Stimulated activated naive CD4-positive, alpha-beta T cell (primary cell): ENCODE data around the gene CPA1.
"Not testable (repeated sequence)": the region's sequence is repeated elsewhere in the genome, so short reads cannot be mapped to it uniquely, and the experiment has no call there.

Experiments used
- DNase-seq, 6 experiments: peaks; one replicate each; lab custom pipeline; 2025; lab: John Stamatoyannopoulos, UW

CPA1 gene

DNA sequence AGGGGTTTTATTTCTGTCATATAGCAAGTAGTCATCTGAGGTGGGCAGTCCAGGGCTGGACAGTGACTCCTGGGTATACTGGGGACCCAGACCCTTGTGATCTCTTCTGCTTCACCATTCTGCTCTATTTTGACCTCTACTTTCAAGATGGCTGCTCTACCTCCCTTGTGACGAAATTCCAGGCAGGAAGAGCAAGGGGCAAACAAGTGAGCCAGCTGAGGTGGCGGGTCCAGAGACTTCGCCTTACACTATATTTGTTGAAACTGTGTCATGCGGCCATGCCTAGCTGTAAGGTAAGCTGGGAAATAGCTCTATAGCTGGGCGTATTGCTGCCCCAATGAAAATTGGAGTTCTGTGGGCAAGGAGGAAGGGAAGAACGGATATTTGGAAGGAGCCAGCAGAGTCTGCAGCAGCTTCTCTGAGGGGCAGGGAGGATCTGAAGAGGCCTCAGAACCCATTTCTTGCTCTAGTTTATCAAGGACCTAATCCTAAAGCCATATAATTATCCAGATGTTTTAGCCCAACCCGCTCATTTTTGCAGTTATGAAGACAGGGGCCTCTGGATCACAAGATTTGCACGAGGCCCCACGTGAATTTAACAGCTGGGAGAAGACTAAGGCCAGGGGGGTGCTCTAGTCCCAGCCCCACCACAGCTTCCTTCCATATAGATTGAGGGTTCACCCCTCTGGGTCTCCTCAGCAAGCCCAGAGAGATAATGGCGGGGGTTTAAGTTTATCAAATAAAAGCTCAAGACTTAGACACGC lies 7.7 kb upstream of the CPA1 start:
- DNase-seq, result no peak

DNA sequence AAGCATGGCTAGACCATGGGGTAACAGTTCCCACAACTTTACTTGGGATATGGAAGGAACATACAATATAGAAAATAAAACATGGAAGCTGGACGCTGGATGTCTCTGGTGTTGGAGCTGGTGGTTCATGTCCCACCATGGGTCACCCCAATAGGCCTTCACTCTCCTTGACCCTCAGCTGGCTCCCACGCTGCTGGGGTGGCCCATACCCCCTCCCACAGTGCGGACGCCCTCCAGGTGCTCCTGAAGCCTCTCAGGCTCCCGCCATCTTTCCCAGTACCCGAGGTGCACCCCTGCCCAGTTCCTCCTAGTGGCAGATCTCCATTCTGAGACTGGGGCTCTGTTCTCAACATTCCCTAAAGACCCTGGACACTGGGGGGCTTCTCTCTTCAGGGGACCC lies 5.8 kb upstream of the CPA1 start:
- no peak for DNase-seq

DNA sequence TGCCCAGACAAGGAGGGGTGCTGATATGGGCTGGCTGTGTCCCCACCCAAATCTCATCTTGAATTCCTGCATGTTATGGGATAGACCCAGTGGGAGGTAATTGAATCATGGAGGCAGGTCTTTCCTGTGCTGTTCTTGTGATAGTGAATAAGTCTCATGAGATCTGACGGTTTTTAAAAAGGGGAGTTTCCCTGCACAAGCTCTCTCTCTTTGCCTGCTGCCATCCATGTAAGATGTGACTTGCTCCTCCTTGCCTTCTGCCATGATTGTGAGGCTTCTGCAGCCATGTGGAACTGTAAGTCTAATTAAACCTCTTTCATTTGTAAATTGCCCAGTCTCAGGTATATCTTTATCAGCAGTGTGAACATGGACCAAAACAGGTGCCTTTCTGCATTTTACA lies 3.8 kb upstream of the CPA1 start:
- DNase-seq, result not testable (repeated sequence)

- no peak for DNase-seq
Observed at GRCh38 chr7:130377178-130377577, 3.1 kb upstream of the CPA1 start.

GRCh38 chr7:130379019-130379418 lies 1.3 kb upstream of the CPA1 start:
- no peak for DNase-seq

DNA sequence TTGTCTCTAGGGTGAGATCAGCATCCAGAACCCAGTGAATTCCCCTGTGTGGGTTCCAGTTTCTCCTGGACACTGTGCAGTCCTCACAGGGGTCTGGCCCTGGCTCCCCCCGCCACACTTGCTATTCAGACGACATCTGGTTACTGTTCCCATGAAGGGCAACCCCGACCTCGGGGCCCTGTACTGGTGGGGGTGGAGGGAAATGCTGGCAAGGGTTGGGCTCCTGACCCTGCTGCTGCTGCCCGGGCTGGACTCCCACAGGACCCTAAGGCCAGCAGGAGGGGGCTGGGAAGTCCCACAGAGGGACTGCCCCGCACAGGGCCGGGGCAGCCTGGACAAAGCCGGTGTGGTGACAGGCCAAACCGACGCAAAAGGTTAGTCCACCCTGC lies 768 bp upstream of the CPA1 start:
- DNase-seq, result no peak

GRCh38 chr7:130380861-130381455 lies 664 bp downstream of the CPA1 start:
- DNase-seq, result no peak

GRCh38 chr7:130381468-130382312 lies 1.4 kb downstream of the CPA1 start:
- no peak for DNase-seq

- DNase-seq, result no peak
Observed at GRCh38 chr7:130383187-130383980, 3.1 kb downstream of the CPA1 start.

- no peak for DNase-seq
Observed at GRCh38 chr7:130384371-130384801, 4.1 kb downstream of the CPA1 start.

DNA sequence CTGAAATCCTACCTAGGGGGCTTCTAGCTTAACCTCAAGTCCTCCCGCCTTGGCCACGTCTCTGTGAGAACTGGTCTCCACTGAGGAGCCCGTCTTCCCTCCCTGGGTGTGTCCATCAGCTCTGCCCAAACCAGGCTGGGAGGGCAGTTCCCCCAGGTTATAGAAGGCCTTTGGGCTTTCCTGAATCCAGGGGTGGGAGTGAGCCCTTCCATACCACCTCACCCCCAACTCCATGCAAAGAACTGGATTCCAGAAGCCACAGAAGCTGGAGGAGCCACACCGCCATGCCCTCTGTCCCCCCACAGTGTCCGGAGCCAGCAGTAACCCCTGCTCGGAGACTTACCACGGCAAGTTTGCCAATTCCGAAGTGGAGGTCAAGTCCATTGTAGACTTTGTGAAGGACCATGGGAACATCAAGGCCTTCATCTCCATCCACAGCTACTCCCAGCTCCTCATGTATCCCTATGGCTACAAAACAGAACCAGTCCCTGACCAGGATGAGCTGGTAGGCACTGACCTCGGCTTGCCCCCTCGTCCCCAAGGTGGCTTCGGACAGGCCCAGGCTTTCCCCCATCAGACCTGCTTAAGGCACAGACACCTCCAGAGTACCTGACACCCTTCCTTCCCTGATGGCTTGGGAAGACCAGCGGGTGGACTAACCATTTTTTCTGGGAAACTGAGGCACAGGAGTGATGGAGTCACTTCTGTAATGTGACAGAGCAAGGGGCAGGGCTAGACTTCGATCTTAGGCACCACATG lies 4.7 kb downstream of the CPA1 start:
- no peak for DNase-seq

GRCh38 chr7:130385600-130386066 lies 5.3 kb downstream of the CPA1 start:
- no peak for DNase-seq

DNA sequence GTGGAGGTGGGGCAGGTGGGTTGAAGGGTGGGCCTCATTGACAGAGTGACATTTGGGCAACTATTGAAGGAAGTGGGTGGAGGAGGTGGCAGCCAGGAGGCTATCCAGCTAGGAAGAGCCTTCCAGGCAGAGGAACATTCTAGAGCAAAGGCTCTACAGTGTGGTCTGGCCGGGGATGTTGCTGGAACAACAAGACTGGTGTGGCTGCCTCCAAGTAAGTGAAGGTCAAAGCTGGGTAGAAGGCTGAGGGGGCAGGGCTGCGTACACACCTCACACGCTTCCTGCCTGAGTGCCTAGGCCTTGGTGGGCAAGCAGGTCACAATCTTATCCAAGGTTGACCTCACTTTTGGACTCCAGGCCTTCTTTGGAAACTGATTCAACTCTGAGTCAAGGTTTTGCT lies 6.6 kb downstream of the CPA1 start:
- DNase-seq, result no peak

- DNase-seq, result no peak
Observed at GRCh38 chr7:130387306-130387627, 7.0 kb downstream of the CPA1 start.

- no peak for DNase-seq
Observed at GRCh38 chr7:130387628-130388403, 7.5 kb downstream of the CPA1 start.

- DNase-seq, result no peak
Observed at GRCh38 chr7:130388671-130389070, 8.4 kb downstream of the CPA1 start.

GRCh38 chr7:130390486-130390885 lies 10.2 kb downstream of the CPA1 start:
- no peak for DNase-seq

DNA sequence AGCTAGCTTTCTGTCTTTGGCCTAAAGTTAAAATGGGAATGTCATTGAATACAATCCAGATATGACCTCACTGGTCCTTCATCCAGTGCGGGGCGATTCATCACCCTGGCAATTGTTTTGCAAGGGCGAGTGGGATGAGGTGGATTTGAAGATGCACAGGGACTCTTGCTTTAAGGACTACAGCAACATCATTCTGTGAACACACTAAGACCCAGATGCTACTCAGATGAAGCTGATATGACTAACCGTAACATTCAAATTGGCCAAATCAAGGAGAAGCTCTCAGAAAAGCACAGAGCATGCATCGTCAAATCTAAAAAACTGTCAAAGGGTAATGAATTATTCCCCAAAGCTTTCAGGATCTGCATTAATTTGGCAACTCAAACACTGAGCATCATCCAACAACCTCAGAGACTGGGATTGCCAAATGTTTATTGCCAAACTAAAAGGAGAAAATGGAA lies 12.8 kb downstream of the CPA1 start:
- no peak for DNase-seq

GRCh38 chr7:130393841-130394411 lies 13.6 kb downstream of the CPA1 start:
- no peak for DNase-seq
